HG02938 (cell line): Measurements from ENCODE around the gene LHX6.
A peak's percentile ranks its signal among the peaks of the same experiment; 100 is the strongest.

Experiments
- ATAC-seq: cut with Tn5 transposase; IDR thresholded peaks from one replicate; pipeline ENCODE4 v1.9.1; 2021; ENCODE audit warnings: mild to moderate bottlenecking, moderate library complexity; ENCODE audit not compliant: unreplicated experiment

Gene LHX6

GRCh38 chr9:122158202-122158601 is 70.6 kb downstream of the LHX6 start:
- peak; percentile 38 for ATAC-seq

- no peak for ATAC-seq
Measured at GRCh38 chr9:122155796-122156195, 73.0 kb downstream of the LHX6 start.
